ENCODE results near the gene MYADML2.
"Not testable (repeated sequence)": the region's sequence is repeated elsewhere in the genome, so short reads cannot be mapped to it uniquely, and the experiment has no call there.

Gene MYADML2

DNA sequence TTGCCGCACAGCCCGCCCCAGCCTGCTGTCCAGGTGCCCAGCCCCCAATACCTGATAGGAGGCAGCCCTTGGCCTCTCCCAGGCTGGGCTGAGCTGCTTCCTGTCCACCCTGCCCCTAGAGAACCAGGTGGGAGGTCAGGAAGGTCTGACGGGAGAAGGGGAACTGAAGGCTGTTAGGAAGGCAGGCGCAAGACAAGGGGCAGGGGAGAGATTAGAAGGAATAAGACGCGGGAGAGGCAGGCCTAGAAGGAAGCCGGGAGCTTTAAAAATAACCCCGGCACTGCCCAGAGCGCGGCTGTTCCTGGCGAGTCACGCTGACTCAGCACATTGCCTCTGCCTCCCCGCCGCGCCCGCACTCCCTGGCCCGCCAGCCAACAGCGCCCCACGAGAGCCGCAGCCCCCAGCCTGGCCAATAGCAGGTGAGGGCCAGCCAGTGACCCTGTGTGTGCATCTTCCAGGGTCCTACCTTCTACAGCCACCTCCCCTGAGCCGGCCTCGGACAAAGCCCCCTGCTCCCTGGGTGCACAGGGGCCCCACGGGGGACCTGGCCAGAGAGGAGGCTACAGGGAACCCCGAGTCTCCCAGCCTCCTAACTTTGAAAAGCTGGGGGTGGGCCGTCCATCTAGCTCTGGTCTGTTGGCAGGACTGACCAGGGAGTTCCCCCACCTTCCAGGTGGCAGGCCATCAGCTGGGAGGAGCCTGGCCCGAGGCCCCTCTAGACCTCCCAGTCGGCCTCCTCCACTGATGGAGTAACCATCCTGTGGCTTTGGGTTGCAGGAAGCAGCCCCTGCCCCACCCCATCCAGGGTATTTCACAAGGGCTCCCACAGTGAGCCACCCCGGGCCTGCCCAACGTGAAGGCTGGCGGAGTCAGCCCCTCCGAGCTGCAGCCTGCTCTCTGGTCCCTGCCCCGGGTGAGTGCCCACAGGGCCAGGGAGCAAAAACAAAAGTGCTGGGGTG is 23.5 kb downstream of the MYADML2 start:
- TF ChIP-seq, protein P1, sequence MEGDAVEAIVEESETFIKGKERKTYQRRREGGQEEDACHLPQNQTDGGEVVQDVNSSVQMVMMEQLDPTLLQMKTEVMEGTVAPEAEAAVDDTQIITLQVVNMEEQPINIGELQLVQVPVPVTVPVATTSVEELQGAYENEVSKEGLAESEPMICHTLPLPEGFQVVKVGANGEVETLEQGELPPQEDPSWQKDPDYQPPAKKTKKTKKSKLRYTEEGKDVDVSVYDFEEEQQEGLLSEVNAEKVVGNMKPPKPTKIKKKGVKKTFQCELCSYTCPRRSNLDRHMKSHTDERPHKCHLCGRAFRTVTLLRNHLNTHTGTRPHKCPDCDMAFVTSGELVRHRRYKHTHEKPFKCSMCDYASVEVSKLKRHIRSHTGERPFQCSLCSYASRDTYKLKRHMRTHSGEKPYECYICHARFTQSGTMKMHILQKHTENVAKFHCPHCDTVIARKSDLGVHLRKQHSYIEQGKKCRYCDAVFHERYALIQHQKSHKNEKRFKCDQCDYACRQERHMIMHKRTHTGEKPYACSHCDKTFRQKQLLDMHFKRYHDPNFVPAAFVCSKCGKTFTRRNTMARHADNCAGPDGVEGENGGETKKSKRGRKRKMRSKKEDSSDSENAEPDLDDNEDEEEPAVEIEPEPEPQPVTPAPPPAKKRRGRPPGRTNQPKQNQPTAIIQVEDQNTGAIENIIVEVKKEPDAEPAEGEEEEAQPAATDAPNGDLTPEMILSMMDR (IDR thresholded peaks at IDR 0.05; ENCODE audit: borderline replicate concordance, insufficient read depth, low read depth, low read length) = no peak
- H3K4me3 ChIP-seq (ENCODE audit: low read depth, low read length) = no peak overlapping the region

DNA sequence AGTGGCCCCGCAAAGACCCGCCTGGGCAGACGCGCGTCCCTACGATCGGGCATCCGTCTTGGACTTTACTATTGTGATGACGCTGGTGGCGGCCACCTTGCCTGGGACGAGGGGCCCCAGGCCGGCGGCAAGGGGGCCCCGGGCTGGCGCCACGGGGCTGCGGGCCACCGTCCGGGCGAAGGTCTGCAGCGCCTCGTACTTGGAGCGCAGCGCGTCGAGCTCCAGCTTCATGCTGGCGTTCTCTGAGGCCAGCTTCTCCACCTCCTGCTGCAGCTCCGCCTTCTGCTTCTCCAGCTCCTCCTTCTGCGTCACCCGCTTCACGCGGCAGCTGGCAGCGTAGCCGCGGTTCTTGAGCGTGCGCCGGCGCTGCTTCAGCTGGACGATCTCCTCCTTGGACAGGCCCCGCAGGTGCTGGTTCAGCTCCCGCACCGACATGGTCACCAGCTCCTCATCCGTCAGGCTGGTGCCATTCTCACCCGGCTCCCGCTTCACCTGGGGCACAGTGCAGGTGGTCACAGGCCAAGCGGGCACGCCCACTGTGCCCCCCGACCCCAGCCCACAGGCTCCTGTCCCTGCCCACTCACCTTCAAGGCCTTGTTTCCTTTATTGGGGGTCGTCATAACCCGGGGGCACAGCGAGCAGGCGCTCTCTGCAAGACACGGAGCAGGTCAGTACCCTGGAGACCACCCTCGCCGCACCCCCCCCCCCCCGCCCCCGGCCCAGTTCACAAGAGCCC is 24.3 kb downstream of the MYADML2 start:
- TF ChIP-seq, protein P1 (IDR thresholded peaks at IDR 0.05; ENCODE audit: borderline replicate concordance, insufficient read depth, low read depth, low read length) = no peak
- no peak overlapping the region for H3K4me3 ChIP-seq (ENCODE audit: low read depth, low read length)

DNA sequence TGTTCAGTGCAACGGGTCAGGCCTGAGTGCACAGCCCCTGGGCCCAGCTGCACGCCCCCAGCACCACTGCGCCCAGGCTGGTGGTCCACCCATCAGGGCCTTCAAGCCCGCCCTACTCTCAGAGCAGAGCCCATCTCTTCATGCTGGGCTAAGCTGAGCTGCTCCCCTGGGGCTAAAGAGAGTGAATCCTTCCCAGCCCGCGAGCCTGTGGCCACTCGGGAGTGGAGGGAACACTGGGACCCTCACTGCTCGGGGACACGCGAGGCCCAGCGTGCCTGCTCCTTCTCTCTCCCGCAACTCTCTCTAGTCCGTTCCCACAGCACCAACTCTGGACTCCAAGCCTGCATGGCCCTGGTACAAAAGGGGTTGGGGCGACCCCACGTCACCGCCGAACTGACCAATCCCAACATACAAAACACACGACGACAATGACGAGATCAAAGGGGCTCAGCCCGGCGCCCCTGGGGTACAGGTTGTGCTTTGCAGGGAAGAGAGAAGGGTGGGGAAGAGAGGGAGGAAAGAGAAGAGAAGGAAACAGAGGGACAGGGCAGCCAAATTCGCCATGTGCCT is 25.0 kb downstream of the MYADML2 start:
- TF ChIP-seq, protein P1 (IDR thresholded peaks at IDR 0.05; ENCODE audit: borderline replicate concordance, insufficient read depth, low read depth, low read length) = no peak
- no peak overlapping the region for H3K4me3 ChIP-seq (ENCODE audit: low read depth, low read length)

DNA sequence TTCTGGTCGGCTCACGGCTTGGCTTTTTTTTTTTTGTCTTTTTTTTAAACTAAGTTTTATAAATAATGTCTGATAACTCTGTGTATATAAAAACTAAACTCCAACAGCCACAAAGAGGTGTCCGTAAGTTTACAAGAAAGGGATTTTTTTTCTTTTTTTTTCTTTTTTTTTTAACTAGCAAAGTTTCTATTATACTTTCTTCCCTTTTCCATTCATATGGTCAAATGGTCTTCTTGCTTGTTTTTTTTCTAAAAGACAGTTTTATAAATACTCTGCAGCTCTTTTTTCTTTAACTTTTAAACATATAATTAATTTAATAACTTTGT is 25.5 kb downstream of the MYADML2 start:
- TF ChIP-seq, protein P1 (IDR thresholded peaks at IDR 0.05; ENCODE audit: borderline replicate concordance, insufficient read depth, low read depth, low read length) = no peak
- no peak overlapping the region for H3K4me3 ChIP-seq (ENCODE audit: low read depth, low read length)

DNA sequence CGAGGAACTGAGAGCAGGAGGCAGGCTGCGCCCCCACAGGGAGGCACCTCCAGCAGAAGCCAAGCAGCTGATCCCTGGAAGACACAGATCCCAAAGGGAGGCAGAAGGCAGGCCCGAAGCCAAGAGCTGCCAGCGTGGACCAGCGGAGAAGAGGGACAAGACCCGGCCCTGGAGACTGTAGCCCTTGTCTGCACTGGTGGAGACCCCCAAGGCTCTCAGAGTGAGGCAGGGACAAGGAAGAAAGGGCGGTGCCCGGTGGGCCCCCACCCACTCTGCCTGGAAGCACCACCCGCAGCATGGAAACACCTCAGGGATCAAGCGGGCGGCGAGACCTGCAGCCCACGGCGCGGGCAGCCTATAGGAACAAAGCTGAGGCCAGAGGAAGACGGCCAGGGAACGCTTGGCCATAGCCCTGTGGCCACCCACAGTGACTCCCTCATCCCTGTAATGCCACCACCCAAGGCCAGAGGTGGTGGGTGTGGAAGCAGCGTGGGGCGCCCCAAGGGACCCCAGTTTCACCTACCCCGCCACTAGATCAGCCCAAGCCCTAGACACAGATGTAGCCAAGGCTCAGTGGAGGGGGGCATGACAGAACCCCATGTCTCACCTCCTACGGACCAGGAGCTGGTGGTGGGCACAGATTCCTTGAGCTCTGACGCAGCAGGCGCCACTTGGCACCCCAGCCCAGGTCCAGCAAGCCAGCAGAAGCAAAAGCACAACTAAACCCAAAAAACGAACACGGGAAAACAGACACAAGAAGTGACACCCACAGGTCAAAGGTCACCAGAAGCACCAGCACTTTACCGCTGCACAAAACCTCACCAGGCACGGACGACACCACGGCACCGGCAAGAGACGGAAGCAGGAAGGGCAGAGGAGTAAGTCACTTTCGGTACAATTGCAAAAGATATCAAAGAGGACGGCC is 26.2 kb downstream of the MYADML2 start:
- TF ChIP-seq, protein P1 (IDR thresholded peaks at IDR 0.05; ENCODE audit: borderline replicate concordance, insufficient read depth, low read depth, low read length) = no peak
- H3K4me3 ChIP-seq (ENCODE audit: low read depth, low read length) = no peak overlapping the region

DNA sequence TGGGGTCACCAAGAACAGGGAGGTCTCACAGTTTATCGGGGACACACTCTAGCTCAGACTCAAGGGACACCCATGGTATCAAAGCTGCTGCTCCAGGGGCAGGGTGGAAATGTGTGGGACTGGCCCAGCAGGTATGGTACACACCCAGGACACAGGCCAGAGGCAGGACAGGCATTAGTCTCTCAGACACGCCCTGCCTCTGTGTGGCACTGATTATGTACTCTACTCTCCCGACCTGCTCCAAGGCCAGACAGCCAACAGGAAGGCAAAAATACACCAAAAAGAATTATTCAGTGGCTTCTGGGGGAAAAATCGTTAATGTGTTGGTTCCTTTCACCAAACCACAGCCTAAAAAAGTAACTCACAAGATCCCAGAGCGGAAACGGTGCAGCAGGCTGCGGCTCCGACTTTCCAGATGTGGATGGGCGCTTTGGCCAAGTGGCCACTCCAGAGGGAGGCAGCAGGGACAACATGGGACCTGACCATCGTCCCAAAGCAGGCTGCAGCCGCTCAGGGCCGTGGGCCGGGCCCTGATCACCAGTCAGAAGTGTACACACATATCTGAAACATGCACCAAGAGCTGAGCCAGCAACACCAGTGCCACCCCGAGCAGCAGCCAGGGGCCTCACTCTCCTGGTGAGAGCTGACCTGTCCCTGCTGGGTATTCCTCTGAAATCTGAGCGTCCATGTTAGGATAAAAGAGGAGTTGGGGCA is 28.0 kb downstream of the MYADML2 start:
- no peak overlapping the region for H3K4me3 ChIP-seq (ENCODE audit: low read depth, low read length)
- TF ChIP-seq, protein P1 (IDR thresholded peaks at IDR 0.05; ENCODE audit: borderline replicate concordance, insufficient read depth, low read depth, low read length) = no peak

DNA sequence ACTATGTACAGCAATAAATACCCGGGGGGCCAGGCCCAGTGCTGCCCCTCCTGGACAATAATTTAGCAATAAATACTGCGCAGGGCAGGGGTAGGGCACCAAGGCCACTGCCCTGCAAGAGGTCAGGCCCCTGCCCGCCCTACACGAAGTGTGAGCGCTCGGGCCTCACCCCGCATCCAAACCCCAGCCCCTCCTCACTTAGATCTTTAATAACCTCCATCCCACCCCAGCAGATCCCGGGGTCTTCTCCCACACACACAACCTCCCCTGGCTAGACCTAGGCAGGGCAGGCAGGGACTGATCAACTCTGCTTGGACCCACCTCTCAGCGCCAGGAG is 28.7 kb downstream of the MYADML2 start:
- not testable (repeated sequence) for H3K4me3 ChIP-seq (ENCODE audit: low read depth, low read length)
